LoVo (cell line): ENCODE results near the gene KLF14.
A peak's percentile ranks its signal among the peaks of the same experiment; 100 is the strongest.
"Not testable (repeated sequence)": the region's sequence is repeated elsewhere in the genome, so short reads cannot be mapped to it uniquely, and the experiment has no call there.

ENCODE experiments used
- DNase-seq: peaks from one replicate; pipeline ENCODE4 v3.0.0-alpha.2; 2016; ENCODE audit warnings: low spot score

KLF14 gene

GRCh38 chr7:130733931-130734814 lies at the start of gene KLF14:
Gene KLF14 (minus strand): TSS chr7:130734207. CDS start chr7:130734033, 174 bp downstream.
- peak; percentile 47 for DNase-seq

GRCh38 chr7:130781346-130781745 lies 47.3 kb upstream of the KLF14 start:
- no peak for DNase-seq

- DNase-seq = no peak
Observed at GRCh38 chr7:130777426-130777825, 43.4 kb upstream of the KLF14 start.

GRCh38 chr7:130772456-130772855 lies 38.4 kb upstream of the KLF14 start:
- DNase-seq = not testable (repeated sequence)

GRCh38 chr7:130768854-130769253 lies 34.8 kb upstream of the KLF14 start:
- DNase-seq = no peak

GRCh38 chr7:130764569-130764968 lies 30.6 kb upstream of the KLF14 start:
- not testable (repeated sequence) for DNase-seq

- DNase-seq = peak; percentile 73
Observed at GRCh38 chr7:130758429-130759056, 24.5 kb upstream of the KLF14 start.

GRCh38 chr7:130756316-130756715 lies 22.3 kb upstream of the KLF14 start:
- DNase-seq = no peak

- no peak for DNase-seq
Observed at GRCh38 chr7:130752424-130752823, 18.4 kb upstream of the KLF14 start.

GRCh38 chr7:130750755-130751154 lies 16.7 kb upstream of the KLF14 start:
- no peak for DNase-seq

GRCh38 chr7:130748531-130749389 lies 14.8 kb upstream of the KLF14 start:
- no peak for DNase-seq

GRCh38 chr7:130741331-130741995 lies 7.5 kb upstream of the KLF14 start:
- DNase-seq = no peak

- DNase-seq = no peak
Observed at GRCh38 chr7:130740606-130741005, 6.6 kb upstream of the KLF14 start.

GRCh38 chr7:130736298-130736900 lies 2.4 kb upstream of the KLF14 start:
- DNase-seq = no peak

GRCh38 chr7:130734815-130735716 lies 1.1 kb upstream of the KLF14 start:
- no peak for DNase-seq

- peak; percentile 66 for DNase-seq
Observed at GRCh38 chr7:130732980-130733930, 752 bp downstream of the KLF14 start.

GRCh38 chr7:130723784-130724183 lies 10.2 kb downstream of the KLF14 start:
- DNase-seq = no peak

- DNase-seq = peak; percentile 59
Observed at GRCh38 chr7:130721486-130722277, 12.3 kb downstream of the KLF14 start.
